NCI-H2107 (cell line): ENCODE data around the gene MLLT3.

Source experiments
- DNase-seq: peaks from one replicate; lab custom pipeline; 2025; lab: John Stamatoyannopoulos, UW

The MLLT3 gene

GRCh38 chr9:20417373-20418080, 204.8 kb downstream of the MLLT3 start:
- DNase-seq = no peak

DNA sequence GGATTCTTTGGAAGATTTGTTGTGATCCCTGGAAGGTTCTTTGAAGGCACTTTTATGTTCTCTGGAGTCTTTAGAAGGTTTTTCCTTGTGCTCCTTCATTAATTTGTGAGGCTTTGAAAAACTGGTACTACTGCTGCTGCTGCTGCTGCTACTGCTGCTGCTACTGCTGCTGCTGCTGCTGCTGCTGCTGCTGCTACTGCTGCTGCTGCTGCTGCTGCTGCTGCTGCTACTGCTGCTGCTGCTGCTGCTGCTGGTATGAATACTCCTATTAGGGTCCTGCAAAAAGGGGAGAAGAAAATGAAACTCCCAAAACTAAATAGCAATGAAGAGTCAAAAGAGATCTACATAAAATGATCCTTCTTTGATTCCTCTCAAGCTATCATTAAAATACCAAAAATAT, 208.1 kb downstream of the MLLT3 start:
- DNase-seq = no peak

DNA sequence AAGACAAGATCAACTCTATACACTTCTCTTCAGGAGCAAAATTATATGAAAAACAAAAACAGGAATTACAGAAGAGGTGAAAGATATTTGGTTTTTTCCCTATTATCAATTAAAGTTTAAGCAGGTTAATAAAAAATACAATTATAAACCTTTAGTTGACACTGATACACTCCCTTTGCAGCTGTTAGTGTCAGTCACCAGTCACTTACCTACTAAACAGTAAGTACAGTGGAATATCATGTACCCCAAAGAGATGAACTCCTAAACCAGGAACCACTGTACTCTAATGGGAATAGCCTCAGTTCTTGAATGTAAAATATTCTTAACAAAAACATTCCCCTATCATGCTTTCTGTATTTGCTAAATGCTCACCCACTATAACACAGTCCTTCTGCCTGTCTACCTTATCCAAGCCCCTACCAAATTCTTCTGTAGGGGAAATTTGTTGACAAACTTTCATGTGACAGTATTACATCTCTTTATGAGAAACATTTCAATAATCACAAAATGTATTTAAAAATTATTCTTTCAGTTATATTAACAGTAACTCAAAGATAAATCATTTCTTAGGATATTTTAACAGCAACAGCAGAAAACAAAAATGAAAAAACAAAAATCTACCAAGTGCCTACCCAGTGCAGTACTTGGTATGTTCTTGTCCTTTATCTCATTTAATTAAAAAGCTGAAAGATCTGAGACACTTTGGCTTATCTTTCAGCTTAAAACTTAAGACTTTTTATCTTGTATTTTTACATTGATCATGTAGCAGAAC, 212.8 kb downstream of the MLLT3 start:
- no peak for DNase-seq

GRCh38 chr9:20408513-20408912, 213.8 kb downstream of the MLLT3 start:
- no peak for DNase-seq

DNA sequence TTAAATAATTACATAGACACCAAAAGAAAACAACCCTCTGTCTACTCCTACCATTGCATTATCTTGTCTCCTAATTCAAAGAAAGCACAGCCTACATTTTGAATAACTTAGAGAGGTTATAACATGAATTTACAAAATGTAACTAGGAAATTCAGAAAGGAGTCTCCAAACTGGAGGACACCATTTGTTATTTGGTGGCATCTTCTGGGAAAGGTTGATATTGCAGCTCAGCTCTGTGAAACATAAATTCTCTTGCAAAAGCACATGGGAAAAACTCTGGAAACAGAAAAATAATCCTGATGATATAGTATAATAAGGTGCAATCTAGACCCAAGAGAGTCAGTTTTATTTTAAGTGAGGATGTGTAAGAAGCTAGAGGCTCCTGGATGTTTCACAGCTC, 215.3 kb downstream of the MLLT3 start:
- no peak for DNase-seq

DNA sequence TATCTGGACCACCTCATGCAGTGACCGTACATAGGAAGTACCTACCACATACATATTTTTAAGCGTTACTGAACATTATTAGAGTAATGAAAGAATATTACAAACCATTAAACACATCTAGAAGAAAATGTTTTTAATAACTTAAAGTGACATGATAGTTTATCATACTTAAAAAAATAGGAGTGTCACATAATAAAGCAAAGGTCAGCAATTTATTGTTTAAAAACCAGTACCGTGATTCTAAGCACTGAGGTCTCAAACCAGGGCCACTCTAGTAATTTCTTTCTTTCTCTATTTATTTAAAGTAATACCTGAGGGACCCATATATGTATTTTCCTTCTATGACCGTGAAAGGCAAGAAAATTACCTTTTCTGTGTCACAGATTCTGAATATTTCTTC, 216.0 kb downstream of the MLLT3 start:
- no peak for DNase-seq

DNA sequence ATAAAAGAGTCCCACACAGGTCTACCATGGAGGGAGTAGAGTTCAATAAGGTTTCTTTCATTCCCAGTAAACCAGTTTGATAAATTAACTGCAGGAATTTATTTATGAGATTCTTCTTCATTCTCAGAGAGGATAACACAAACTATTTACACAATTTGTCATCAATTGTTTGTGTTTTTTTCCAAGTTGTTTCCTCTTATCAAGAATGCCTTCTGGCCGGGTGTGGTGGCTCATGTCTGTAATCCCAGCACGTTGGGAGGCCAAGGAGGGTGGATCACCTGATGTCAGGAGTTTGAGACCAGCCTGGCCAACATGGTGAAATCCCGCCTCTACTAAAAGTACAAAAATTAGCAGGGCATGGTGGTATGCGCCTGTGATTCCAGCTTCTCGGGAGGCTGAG, 216.7 kb downstream of the MLLT3 start:
- DNase-seq = no peak

- no peak for DNase-seq
Observed at GRCh38 chr9:20405078-20405477, 217.2 kb downstream of the MLLT3 start.

DNA sequence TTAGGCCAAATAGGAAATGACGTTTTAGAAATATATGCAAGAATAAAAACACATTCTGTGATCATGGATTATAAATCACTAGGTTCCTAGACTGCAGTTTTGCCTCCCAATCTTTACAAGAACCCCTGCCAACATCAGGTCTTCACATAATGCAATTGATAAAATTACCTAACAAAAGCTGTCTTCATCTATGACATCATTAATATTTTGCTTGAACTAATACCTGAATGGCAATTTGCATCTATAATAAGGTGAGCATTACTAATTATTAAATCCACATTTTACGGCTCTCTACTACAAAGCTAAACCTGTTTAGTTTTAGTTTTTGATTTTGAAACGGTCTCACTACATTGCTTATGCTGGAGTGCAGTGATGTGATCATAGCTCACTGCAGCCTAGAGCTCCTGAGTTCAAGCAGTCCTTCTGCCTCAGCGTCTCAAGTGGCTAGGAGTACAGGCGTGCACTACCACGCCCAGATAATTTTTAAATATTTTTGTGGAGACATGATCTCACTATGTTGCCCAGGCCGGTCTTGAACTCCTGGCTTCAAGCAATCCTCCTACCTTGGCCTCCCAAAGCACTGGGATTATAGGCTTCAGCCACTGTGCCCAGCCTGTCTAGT, 218.0 kb downstream of the MLLT3 start:
- no peak for DNase-seq

- DNase-seq = no peak
Observed at GRCh38 chr9:20403346-20403745, 219.0 kb downstream of the MLLT3 start.

GRCh38 chr9:20402273-20402875, 219.9 kb downstream of the MLLT3 start:
- DNase-seq = no peak

GRCh38 chr9:20398536-20399338, 223.6 kb downstream of the MLLT3 start:
- no peak for DNase-seq

- DNase-seq = no peak
Observed at GRCh38 chr9:20397348-20397747, 225.0 kb downstream of the MLLT3 start.

DNA sequence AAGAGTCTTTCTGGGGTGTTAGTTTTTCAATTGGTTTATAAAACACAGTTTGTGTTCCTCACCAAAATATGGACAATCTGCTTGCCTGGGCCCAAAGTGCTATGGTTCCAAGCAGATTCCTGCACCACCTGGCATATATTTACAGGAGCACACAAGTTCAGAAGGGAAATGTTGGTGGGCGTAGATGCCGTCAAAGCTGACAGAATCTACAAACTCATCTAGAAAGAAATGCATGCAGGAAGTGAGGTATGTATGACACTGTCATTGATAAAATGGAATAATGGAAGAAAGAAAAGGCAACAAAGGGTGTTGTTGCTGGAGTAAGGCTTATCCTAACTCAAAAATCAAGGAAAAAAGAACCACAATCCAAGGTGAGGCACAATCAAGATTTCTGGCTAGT, 225.8 kb downstream of the MLLT3 start:
- DNase-seq = no peak

GRCh38 chr9:20395651-20396050, 226.6 kb downstream of the MLLT3 start:
- DNase-seq = no peak

DNA sequence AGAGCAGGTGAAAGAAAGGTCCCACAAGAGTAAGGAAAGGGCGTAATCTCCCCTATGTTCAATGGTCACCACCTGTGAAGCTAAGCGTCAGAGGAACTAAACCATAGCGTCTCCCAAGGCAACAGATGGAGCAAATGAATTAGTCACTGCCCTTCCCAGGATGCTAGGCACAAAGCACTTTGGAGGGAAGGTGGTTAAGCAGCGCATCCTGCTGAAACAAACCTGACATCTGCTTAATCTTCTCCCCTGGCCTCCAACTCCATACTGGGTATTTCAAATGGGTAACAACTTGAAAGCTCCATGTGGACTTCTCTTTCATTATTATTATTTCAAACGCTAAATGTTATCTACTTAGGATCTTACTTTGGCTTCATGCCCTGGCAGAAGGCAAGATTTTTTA, 227.3 kb downstream of the MLLT3 start:
- DNase-seq = no peak

- DNase-seq = no peak
Observed at GRCh38 chr9:20391208-20391607, 231.1 kb downstream of the MLLT3 start.

- no peak for DNase-seq
Observed at GRCh38 chr9:20390400-20390799, 231.9 kb downstream of the MLLT3 start.

GRCh38 chr9:20387062-20387461, 235.2 kb downstream of the MLLT3 start:
- DNase-seq = no peak

GRCh38 chr9:20384642-20385041, 237.7 kb downstream of the MLLT3 start:
- DNase-seq = no peak

GRCh38 chr9:20382460-20383071, 239.7 kb downstream of the MLLT3 start:
- no peak for DNase-seq

DNA sequence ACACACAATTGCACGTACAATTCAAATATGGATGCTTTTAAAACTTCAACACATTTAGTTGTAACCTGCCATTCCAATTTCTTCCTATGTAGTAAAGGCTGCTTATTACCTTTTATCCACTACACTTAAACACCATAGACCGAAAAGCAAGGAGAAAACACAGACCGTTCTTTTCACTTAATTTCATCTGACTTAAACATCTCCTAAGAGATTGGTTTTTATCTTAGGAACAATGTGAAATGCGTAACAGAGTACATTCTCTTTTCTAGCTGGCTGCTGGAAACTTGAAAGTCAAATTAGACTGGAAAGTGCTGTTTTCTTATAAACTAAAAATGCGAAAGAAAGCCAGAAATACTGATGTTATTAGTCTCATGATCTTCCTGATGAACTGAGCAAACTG, 241.8 kb downstream of the MLLT3 start:
- no peak for DNase-seq
